RWPE1 (cell line): ENCODE measurements around the gene SEMA3E.

Source experiments
- CTCF ChIA-PET: fragments of 350-600 bp; sonication (Branson Sonifier 250); formaldehyde crosslinking; extraction: SDS; loops from one replicate; lab custom pipeline; 2021; lab: Yijun Ruan, JAX
- POLR2A ChIA-PET: fragments of 400-600 bp; formaldehyde crosslinking; extraction: SDS; loops from one replicate; lab custom pipeline; 2020; ENCODE audit warnings: antibody characterized with exemption; ENCODE audit not compliant: low non-redundant PET; lab: Yijun Ruan, JAX
- DNase-seq: peaks from one replicate; pipeline ENCODE4 v3.0.0; 2012; ENCODE audit warnings: low spot score
- H3K27ac ChIP-seq: fragments of 450-650 bp; 2 replicates; pipeline ENCODE4 v1.5.1; 2017
- CTCF ChIP-seq: fragments of 450-650 bp; conservative IDR thresholded peaks from 2 replicates; pipeline ENCODE4 v1.5.1; 2017; ENCODE audit warnings: low read depth, mild to moderate bottlenecking

The SEMA3E gene

DNA sequence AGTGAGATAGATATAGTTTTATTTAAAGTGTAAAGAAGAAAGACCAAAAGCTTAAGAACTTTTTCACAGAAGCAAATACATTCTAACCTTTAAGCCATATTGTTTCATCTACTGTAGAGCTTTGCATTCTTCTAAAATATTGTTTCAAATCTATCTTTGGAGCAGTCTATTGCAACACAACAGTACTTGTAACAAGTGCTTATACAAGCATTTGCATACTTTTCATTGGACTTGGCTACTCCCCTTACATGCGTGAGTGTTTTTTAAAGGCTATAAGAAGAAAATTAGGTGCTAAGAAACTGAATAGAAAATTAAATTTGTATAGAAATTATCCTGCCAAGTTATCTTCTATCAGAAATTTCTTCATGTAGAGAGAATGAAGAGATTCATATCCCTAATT lies 45.3 kb downstream of the SEMA3E start:
- no peak overlapping the region for H3K27ac ChIP-seq
- CTCF ChIA-PET: interaction anchor here (0.6 kb wide), 1 partner anchor 902 kb away, joined by 3 read pairs; no protein-coding TSS in a partner anchor
- POLR2A ChIA-PET: no interaction called here
- TF ChIP-seq CTCF: no peak
- no peak for DNase-seq

DNA sequence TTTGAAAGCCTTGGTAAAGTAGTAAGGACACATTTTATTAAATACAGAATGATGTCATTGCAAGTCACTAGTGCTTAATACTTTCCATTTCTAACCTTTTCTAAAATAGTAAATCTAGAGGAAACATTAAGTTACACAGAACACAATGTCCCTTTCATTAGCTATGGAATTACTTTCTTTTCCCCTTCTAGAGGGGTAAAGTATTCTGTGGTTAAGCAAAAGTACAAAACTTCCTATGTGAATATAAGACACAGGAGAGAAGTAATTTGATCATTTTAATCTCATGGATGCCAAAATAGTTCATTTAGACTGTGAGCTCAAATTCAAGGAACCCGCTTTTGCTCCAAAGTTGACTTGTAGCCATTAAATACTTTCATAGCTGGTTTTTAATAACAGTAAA lies 49.8 kb downstream of the SEMA3E start:
- POLR2A ChIA-PET: no interaction called here

GRCh38 chr7:83593921-83594475 lies 54.9 kb downstream of the SEMA3E start:
- ChIA-PET POLR2A (no interaction called here), CTCF (no interaction called here)
- no peak overlapping the region for H3K27ac ChIP-seq
- TF ChIP-seq CTCF: no peak
- no peak for DNase-seq

More for the DNA sequence above, 49.8 kb downstream of the SEMA3E start:
- H3K27ac ChIP-seq: no peak overlapping the region
- DNase-seq: no peak
- CTCF ChIA-PET: no interaction called here
- no peak for TF ChIP-seq CTCF

- ChIA-PET CTCF (no interaction called here), POLR2A (no interaction called here)
- no peak for TF ChIP-seq CTCF
- no peak overlapping the region for H3K27ac ChIP-seq
- no peak for DNase-seq
Observed at GRCh38 chr7:83588602-83589240, 60.2 kb downstream of the SEMA3E start.

GRCh38 chr7:83586281-83586680 lies 62.7 kb downstream of the SEMA3E start:
- DNase-seq: no peak
- ChIA-PET CTCF (interaction anchor here (0.6 kb wide), 1 partner anchor 271 kb away, joined by 4 read pairs; no protein-coding TSS in a partner anchor), POLR2A (no interaction called here)
- H3K27ac ChIP-seq: no peak overlapping the region
- no peak for TF ChIP-seq CTCF

DNA sequence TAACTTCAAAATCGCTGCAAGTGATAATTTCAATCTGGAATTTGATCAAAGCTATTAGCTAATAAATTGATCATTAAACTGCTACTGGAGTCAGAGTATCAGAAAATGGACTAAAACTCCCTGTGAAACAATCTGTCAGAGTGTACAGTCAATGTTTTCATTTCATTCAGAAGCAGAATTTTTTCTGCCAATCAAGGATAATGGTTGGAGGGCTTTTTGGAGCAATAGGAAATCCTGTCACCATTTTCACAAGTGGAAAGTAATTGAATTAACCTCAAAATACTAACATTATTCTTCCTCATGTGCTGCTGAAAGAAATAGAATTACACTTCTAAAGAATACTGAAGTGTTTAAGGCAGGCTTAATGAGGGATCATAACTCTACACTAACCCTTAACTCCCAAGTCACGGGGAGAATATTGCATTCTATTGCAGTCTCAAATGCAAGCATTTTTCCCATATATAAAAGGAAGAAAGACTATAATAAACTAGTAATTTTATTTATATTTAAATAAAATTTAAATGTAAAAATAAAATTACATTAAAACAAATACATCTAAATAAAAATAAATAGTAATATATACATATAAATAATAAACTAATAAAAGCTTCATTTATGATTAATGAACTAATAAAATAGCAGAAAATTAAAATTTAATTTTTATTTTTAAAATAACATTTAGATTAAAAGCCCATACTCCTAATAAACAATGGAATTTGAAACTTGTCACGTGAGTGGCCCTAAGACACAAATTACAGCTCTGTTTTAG lies 67.1 kb downstream of the SEMA3E start:
- ChIA-PET POLR2A (no interaction called here), CTCF (no interaction called here)
- DNase-seq: no peak
- no peak overlapping the region for H3K27ac ChIP-seq
- TF ChIP-seq CTCF: no peak
